ENCODE measurements around the gene LRP8. TPM values are rescaled to one million over a fixed set of nuclear protein-coding genes. Genes with fewer than 3 reads are reported as not detected.

Gene LRP8
- total and polyA plus RNA-seq, 9 of the 15 experiments (the other 6 are each of a cell fraction or from before 2014, with no cell fraction given) = 7.1 to 56.1 (median 31.3) TPM

GRCh38 chr1:53220171-53220961 is 107.5 kb downstream of the LRP8 start, which contains the start of gene CZIB (continued):
- 0 out of 2 replicates have a peak, but pooled peaks have one; percentile 42 for TF ChIP-seq ZNF133 (CRISPR knock-in tag; IDR thresholded peaks at IDR 0.05)
- no peak for TF ChIP-seq ZNF764 (CRISPR knock-in tag; IDR thresholded peaks at IDR 0.05; ENCODE audit: low read depth)
- peak; percentile 45; the same call in 1 of the 2 replicates for TF ChIP-seq KLF13 (tag; IDR thresholded peaks at IDR 0.05; ENCODE audit: borderline replicate concordance, low read depth)
- TF ChIP-seq E2F6 (IDR thresholded peaks at IDR 0.05; ENCODE audit: borderline replicate concordance in 1 of 2, extremely low read depth in 1 of 2, insufficient read depth in 1 of 2, insufficient read length in 1 of 2, low read depth in 1 of 2, low read length in 1 of 2, poor library complexity in 1 of 2, severe bottlenecking in 1 of 2) = peak; percentile 19 to 71
- no peak for TF ChIP-seq ZNF561 (CRISPR knock-in tag; conservative IDR thresholded peaks at IDR 0.05)
- no peak for TF ChIP-seq ZNF143 (CRISPR knock-in tag; IDR thresholded peaks at IDR 0.05)
- TF ChIP-seq ELF4 (CRISPR knock-in tag; IDR thresholded peaks at IDR 0.05) = 0 out of 2 replicates have a peak, but pooled peaks have one; percentile 65
- no peak for TF ChIP-seq PTBP1 (IDR thresholded peaks at IDR 0.05; ENCODE audit: low read depth, low read length)
- TF ChIP-seq MTF1 (CRISPR knock-in tag; IDR thresholded peaks at IDR 0.05; ENCODE audit: borderline replicate concordance) = no peak
- peak; percentile 90 for TF ChIP-seq NBN (IDR thresholded peaks at IDR 0.05; ENCODE audit: low read depth)
- no peak for TF ChIP-seq ZFP36 (IDR thresholded peaks at IDR 0.05; ENCODE audit: low read depth, low read length, partially characterized antibody)
- no peak for TF ChIP-seq BCL6 (CRISPR knock-in tag; IDR thresholded peaks at IDR 0.05)
- TF ChIP-seq ZNF512 (tag; IDR thresholded peaks at IDR 0.05) = no peak
- no peak for TF ChIP-seq ZNF274 (IDR thresholded peaks at IDR 0.05; ENCODE audit: borderline replicate concordance, low read depth, low read length)
- TF ChIP-seq SMARCE1 (IDR thresholded peaks at IDR 0.05) = 0 out of 2 replicates have a peak, but pooled peaks have one; percentile 26
- TF ChIP-seq ZNF395 (CRISPR knock-in tag; IDR thresholded peaks at IDR 0.05) = peak; percentile 34; the same call in 1 of the 2 replicates
- TF ChIP-seq LCOR (CRISPR knock-in tag; IDR thresholded peaks at IDR 0.05) = peak; percentile 85; the same call in 1 of the 2 replicates
- peak; percentile 97 for TF ChIP-seq ETV5 (CRISPR knock-in tag; IDR thresholded peaks at IDR 0.05; ENCODE audit: low read depth)
- TF ChIP-seq ZNF830 (CRISPR knock-in tag; IDR thresholded peaks at IDR 0.05) = no peak
- TF ChIP-seq ZKSCAN8 (CRISPR knock-in tag; IDR thresholded peaks at IDR 0.05) = no peak
- TF ChIP-seq ZNF197 (CRISPR knock-in tag; IDR thresholded peaks at IDR 0.05; ENCODE audit: low read depth) = no peak
- TF ChIP-seq ATF6 (CRISPR knock-in tag; IDR thresholded peaks at IDR 0.05) = peak; percentile 95

Measured in K562 (cell line).